GM21529 (cell line): Measurements from ENCODE around the gene ITK.
"Not testable (repeated sequence)": the region's sequence is repeated elsewhere in the genome, so short reads cannot be mapped to it uniquely, and the experiment has no call there.

Experiments used
- ATAC-seq: cut with Tn5 transposase; IDR thresholded peaks from one replicate; pipeline ENCODE4 v1.9.1; 2021; ENCODE audit not compliant: unreplicated experiment

Gene ITK

DNA sequence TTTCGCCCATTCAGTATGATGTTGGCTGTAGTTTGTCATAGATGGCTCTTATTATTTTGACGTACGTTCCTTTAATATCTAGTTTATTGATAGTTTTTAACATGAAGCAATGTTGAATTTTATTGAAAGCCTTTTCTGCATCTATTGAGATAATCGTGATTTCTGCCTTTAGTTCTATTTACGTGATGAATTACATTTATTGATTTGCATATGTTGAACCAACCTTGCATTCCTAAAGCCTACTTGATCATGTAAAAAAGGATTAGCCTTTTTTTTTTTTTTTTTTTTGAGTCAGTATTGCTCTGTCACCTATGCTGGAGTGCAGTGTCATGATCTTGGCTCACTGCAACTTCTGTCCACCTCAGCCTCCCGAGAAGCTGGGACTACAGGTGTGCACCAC lies 25.1 kb downstream of the ITK start:
- no peak for ATAC-seq

GRCh38 chr5:157210652-157211051 lies 30.0 kb downstream of the ITK start:
- not testable (repeated sequence) for ATAC-seq

DNA sequence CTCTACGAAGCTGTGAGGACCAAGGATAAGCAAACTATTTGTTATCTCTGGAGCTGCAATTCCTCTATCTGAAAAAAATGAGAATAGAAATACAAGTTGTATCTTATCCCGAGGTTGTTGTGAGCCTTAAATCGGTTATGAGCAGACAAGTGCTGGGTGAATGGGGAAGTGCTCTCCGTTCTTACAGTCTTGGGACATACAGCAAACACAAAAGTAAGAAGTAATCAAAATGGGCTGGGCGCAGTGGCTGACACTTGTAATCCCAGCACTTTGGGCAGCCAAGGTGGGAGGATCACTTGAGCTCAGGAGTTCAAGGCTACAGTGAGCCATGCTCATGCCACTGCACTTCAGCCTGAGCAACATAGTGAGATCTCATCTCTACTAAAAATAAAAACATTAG lies 31.7 kb downstream of the ITK start:
- no peak for ATAC-seq

DNA sequence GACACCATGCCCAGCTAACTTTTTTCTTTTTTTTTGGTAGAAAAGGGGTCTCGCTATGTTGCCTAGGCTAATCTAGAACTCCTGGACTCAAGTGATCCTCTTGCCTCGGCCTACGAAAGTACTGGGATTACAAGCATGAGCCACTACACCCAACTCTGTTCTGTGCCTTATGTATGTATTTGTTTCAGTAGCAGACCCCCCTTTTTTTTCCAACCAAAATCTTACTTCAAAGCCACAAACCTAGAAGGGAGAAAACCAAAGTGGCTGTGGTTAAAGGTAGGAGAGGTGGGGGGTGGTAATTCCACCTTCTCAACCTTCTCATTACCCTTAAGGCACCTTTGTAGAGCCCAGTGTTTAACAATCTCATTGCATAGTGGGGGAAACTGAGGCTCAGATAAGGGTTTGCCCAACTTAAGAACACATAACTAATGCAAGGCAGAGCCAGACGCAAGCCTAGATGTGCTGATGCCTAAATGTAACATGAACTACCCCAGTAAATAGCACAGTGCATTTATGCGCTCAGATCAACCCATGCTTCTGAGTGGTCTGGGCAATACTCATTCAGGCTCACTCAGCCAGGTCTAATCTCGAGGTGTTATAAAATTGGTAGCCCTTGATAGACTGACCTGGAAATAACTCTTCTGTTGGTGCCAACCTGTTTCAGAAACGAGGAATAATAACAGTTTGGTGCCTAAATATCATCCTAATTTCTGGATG lies 33.0 kb downstream of the ITK start:
- no peak for ATAC-seq

GRCh38 chr5:157214415-157214814 lies 33.8 kb downstream of the ITK start:
- ATAC-seq = peak; percentile 31

DNA sequence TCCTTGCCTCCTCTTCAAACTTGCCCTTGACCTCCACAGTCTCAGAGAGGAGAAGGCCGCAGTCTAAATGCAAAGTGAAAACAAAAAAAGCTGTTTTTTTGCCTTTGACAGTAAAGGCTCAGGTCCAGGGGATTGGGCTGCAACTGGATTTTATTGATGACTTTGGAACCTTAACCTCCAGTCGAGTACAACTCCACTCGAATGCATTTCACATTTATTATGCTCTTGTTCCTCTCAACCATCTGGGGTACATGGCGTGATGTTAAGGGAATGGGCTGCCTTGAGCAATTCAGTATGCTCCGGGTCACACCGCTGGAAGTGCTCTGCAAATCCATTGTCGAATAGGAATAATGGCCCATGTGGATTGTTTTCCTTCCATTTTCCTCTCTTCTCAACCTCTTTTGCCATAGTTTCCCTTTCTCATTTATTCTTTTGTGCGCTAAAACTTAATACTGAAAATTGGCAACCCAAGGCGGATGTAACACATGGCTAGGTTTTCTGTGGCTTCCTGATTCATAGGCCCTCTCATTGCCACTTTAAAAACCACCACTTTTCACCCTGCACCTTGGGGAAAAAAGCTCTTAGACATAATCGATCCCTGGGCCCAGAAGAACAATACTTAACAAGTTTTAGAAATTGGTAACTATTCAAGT lies 34.3 kb downstream of the ITK start:
- peak; percentile 52 for ATAC-seq

DNA sequence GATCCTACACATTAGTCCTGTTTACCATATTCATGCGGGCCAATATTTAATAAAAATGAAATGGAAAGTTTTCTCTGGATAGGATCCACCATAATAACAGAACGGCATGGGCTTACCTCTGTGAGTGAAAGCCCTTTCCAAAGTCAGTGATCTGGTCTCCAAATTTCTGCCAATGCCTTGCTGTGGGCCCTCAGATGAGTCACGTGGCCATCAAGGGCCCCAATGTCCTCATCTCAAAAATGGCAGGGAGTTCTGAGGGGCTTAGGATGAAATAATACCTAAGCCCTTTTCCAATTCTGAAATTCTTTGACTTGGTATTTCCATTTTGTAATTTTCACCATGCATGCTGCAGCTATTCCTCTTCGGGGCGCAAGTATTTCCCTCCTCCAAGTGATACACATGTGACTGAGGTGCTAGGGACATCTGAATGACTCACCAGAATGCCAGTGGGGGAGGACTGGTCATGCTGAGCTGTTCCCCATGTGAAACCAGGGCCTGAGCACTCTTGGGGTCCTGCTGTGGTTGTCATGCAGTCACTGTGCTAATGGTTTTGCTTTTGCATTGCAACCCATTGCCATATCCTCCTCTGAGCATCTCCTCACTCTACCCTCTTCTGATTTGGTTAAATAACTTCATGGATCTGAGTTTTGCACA lies 35.0 kb downstream of the ITK start:
- no peak for ATAC-seq

- ATAC-seq = no peak
These were observed 35.9 kb downstream of the ITK start for GRCh38 chr5:157216391-157217142.

- no peak for ATAC-seq
These were observed 36.8 kb downstream of the ITK start for GRCh38 chr5:157217289-157218024.

DNA sequence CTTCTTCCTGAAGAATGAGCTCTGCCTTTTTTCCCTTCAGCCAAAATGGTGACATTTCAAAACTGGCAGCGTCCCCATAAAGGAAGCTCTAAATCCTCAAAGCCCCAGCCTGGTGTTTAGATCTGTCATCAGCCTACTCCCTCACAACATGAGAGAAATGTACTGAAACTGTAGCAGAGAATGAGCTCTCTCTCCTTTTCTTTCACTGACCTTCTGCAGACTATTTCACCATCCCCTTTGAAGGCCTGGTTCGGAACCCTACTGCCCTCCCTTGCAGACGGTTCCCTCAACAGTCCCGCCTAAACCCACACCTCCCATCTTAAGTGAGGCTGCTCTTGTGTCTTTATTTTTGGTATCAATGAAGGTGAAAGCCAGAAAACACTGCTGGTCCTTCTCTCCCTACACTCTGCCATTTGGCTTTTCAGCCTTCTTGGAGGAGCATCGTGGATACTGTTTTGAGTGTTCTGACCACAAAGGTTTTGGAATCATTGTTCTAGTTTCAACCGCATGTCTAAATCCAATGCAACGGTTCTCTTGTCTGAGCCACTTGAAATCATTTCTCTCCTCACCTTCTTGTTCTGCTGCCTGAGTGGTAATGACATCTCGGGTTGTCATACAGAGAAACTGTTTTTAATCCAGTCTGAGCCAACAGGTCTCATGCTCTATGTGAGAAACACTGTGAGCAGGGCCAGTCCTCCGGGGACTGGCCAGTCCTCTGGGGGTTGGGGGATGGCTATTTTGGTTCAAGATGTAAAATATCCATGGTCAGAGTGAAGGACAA lies 39.0 kb downstream of the ITK start:
- ATAC-seq = peak; percentile 64

- no peak for ATAC-seq
These were observed 41.3 kb downstream of the ITK start for GRCh38 chr5:157221959-157222358.

DNA sequence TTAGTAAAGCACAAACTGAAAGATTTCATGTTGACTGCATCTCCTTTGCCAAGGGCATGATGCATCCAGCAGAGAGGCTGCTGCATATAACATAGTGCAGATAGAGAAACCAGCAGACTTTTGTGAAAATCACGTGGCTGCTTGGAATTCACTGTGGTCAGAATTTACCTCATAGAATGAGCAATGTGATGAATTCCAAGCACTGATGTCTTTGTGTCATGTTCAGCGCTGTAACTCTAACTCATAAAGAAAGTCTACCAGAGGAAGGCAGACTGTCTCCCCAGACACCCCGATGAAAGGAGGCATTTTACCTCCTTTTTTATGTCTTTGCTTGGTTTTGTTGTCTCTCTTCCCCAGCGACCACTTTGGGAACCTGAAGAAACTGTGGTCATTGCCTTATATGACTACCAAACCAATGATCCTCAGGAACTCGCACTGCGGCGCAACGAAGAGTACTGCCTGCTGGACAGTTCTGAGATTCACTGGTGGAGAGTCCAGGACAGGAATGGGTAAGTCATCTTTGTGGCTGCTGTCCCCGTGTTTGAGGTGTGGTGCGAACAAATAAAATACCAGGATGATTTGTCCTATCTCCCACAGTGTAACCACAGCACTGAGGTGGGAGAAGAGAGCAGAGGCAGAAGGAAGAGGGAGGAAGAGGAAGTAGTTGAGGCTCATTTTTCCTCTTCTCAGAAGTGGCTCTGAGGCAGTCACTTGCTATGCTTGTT lies 42.0 kb downstream of the ITK start:
- ATAC-seq = no peak

DNA sequence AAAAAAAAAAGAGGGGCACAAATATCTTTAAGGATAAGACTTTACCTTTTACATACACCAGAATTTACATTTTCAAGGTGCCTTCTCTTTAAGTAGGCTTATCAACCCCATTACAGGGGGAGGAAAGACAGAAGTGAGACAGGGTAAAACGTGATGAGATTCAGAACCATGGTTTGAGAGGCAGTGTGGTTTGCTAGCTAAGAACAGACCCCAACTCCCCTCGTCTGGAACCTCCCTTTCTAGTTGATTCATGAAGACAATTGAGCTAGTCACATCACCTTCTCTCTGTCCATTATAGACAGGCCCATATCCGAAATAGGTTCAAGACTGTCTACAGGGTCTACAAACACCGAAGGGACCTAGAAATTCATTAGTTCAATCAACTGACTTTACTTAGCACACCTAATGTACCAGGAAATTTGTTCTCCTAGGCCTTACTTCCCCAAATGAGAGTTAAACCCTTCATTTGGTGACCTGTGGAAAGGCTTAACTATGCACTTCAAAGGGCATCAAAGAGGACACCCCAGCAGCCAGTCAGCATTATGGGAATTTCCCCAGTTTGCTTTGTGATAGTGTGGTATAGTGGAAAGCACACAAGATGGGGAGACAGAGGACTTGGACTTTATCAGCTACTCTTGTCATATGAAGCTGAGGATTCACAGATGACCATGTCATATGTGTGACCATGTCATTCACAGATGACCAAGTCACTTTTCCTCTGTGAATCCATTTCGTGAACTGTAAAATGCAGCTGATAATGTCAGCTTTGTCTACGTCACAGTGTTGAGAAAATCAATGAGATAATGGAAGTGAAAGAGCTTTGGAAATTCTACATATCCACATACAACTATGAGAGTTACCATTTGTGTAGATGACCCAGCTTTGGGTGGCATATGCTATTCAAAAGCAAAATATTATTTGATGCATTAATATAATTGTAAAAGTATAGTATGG lies 45.1 kb downstream of the ITK start:
- no peak for ATAC-seq

GRCh38 chr5:157230610-157231009 lies 50.0 kb downstream of the ITK start:
- ATAC-seq = no peak

- ATAC-seq = no peak
These were observed 52.1 kb downstream of the ITK start for GRCh38 chr5:157232706-157233105.

DNA sequence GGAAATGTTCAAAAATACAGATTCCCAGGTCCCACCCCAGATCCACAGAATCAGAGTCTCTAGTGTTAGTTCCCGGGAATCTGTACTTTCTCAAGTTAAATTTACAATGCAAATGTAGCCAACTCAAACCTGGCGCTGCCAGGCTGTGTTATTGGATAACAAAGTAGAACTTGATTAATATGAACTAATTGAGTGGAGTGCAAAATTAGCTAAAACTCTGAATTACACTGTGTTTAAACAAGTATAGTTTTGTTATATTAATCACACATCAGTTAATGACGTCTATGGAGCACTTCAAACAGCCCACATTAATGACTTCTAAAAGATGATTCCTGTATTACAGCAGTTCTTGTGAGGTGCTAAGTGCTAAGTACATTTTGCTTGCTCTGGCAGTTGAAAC lies 52.9 kb downstream of the ITK start:
- ATAC-seq = no peak

GRCh38 chr5:157236423-157236822 lies 55.8 kb downstream of the ITK start:
- ATAC-seq = no peak

- ATAC-seq = no peak
These were observed 60.8 kb downstream of the ITK start for GRCh38 chr5:157241483-157241882.
